Endometrium (tissue), 2 donors: Measurements from ENCODE around the gene KCNQ1.
A peak's percentile ranks its signal among the peaks of the same experiment; 100 is the strongest.

Source experiments
- FAIRE-seq: peaks from 2 replicates; lab custom pipeline; 2012; peaks lifted over from hg19 to GRCh38; lab: Jason Lieb, UNC
- donor health status: control.
- donor health status: control.

Gene KCNQ1

GRCh38 chr11:2411446-2412305 lies 33.1 kb upstream of the KCNQ1 start:
- no peak for FAIRE-seq

GRCh38 chr11:2412323-2412722 lies 32.5 kb upstream of the KCNQ1 start:
- no peak for FAIRE-seq

GRCh38 chr11:2413742-2414579 lies 30.8 kb upstream of the KCNQ1 start:
- FAIRE-seq, result no peak

GRCh38 chr11:2414616-2415015 lies 30.2 kb upstream of the KCNQ1 start:
- FAIRE-seq, result no peak

- no peak for FAIRE-seq
These were observed 29.6 kb upstream of the KCNQ1 start for GRCh38 chr11:2415171-2415570.

- FAIRE-seq, result no peak
These were observed 29.0 kb upstream of the KCNQ1 start for GRCh38 chr11:2415601-2416380.

- no peak for FAIRE-seq
These were observed 28.0 kb upstream of the KCNQ1 start for GRCh38 chr11:2416765-2417164.

GRCh38 chr11:2417856-2418692 lies 26.7 kb upstream of the KCNQ1 start:
- FAIRE-seq, result no peak

GRCh38 chr11:2418693-2419360 lies 26.0 kb upstream of the KCNQ1 start:
- no peak for FAIRE-seq

GRCh38 chr11:2419638-2420501 lies 24.9 kb upstream of the KCNQ1 start:
- peak; percentile 78 for FAIRE-seq

- no peak for FAIRE-seq
These were observed 24.1 kb upstream of the KCNQ1 start for GRCh38 chr11:2420502-2421225.

GRCh38 chr11:2421226-2421994 lies 23.4 kb upstream of the KCNQ1 start:
- no peak for FAIRE-seq

GRCh38 chr11:2421996-2422395 lies 22.8 kb upstream of the KCNQ1 start:
- FAIRE-seq, result no peak

GRCh38 chr11:2422461-2423156 lies 22.2 kb upstream of the KCNQ1 start:
- FAIRE-seq, result no peak

- no peak for FAIRE-seq
These were observed 21.4 kb upstream of the KCNQ1 start for GRCh38 chr11:2423157-2424025.

GRCh38 chr11:2424811-2425495 lies 19.9 kb upstream of the KCNQ1 start:
- FAIRE-seq, result no peak
